HepG2 (cell line): ENCODE results near the gene RRAGA. TPM values are rescaled to one million over a fixed set of nuclear protein-coding genes. Genes with fewer than 3 reads are reported as not detected.

Source experiments
- ATAC-seq: fragments of 200-7000 bp; cut with Tn5 transposase; 3 replicates; pipeline ENCODE4 v1.9.1; 2020; ENCODE audit warnings: mild to moderate bottlenecking, moderate library complexity
- BruUV-seq: library from RNA; stranded (reverse); fragments of 400-500 nt; replicated peaks from 2 replicates; lab custom pipeline; 2021; lab: Mats Ljungman, UMichigan
- CTCF ChIA-PET: fragments of 300-600 bp; formaldehyde crosslinking; extraction: SDS; loops from one replicate; lab custom pipeline; 2021; ENCODE audit warnings: low total read pairs, inconsistent platforms, low intra/inter-chr PET ratio; lab: Yijun Ruan, JAX
- POLR2A ChIA-PET: fragments of 350-600 bp; sonication (Branson Sonifier 250); formaldehyde crosslinking; loops from one replicate; lab custom pipeline; 2020; ENCODE audit warnings: antibody characterized with exemption, inconsistent platforms; lab: Yijun Ruan, JAX
- DNase-seq: peaks from one replicate; pipeline ENCODE4 v3.0.0-alpha.2; 2015; ENCODE audit warnings: low spot score
- FAIRE-seq: peaks from 3 replicates; lab custom pipeline; 2011; peaks lifted over from hg19 to GRCh38; lab: Jason Lieb, UNC
- H2AFZ ChIP-seq: one replicate; pipeline ENCODE4 v1.6.1; 2011; ENCODE audit warnings: low read length, inconsistent platforms
- H3K27ac ChIP-seq: fragments of 300-600 bp; 3 replicates; pipeline ENCODE4 v1.8.0; 2011; ENCODE audit warnings: mixed run types, mild to moderate bottlenecking, mixed read lengths, low read length, inconsistent platforms; ENCODE audit not compliant: insufficient read depth; ENCODE audit errors: extremely low read length
- H3K27me3 ChIP-seq, 2 experiments: fragments of 200-600 bp in 1 of 2; 2 replicates in 1 of 2; 3 replicates in 1 of 2; pipeline versions ENCODE4 v1.6.0 to v1.8.0; 2011; ENCODE audit warnings: low read length in 2 of 2, mild to moderate bottlenecking in 2 of 2, moderate library complexity in 2 of 2, inconsistent platforms in 1 of 2; ENCODE audit not compliant: insufficient read depth in 2 of 2, control insufficient read depth in 1 of 2
- H3K36me3 ChIP-seq, 2 experiments: fragments of 200-600 bp in 1 of 2; replicated peaks in 1 of 2; 2 replicates in 1 of 2; 3 replicates in 1 of 2; pipeline versions ENCODE4 v1.5.1 to v1.8.0; 2011; ENCODE audit warnings: low read length in 2 of 2, inconsistent platforms in 1 of 2; ENCODE audit not compliant: insufficient read depth in 2 of 2, control insufficient read depth in 1 of 2
- H3K4me1 ChIP-seq: 2 replicates; pipeline ENCODE4 v1.5.1; 2012; ENCODE audit warnings: low read length, inconsistent platforms; ENCODE audit not compliant: insufficient read depth
- H3K4me2 ChIP-seq: 2 replicates; pipeline ENCODE4 v1.6.0; 2011; ENCODE audit warnings: low read depth, low read length, inconsistent platforms
- H3K4me3 ChIP-seq, 3 experiments: fragments of 200-600 bp in 1 of 3; sonication (generic), shearing (Covaris generic) in 1 of 3; replicated peaks in 1 of 3; 2 replicates each; pipeline ENCODE4 v1.5.1; 2011 to 2016; ENCODE audit warnings: low read length in 3 of 3, inconsistent platforms in 2 of 3, low read depth in 2 of 3, mild to moderate bottlenecking in 2 of 3, control low read depth in 1 of 3, mixed read lengths in 1 of 3; ENCODE audit not compliant: insufficient read depth in 1 of 3
- H3K79me2 ChIP-seq: one replicate; pipeline ENCODE4 v1.6.1; 2011; ENCODE audit warnings: low read length, inconsistent platforms; ENCODE audit not compliant: insufficient read depth
- H3K9ac ChIP-seq: 2 replicates; pipeline ENCODE4 v1.6.0; 2011; ENCODE audit warnings: mild to moderate bottlenecking, low read depth, low read length, inconsistent platforms; ENCODE audit not compliant: insufficient read depth
- H3K9me3 ChIP-seq: 2 replicates; pipeline ENCODE4 v1.5.1; 2012; ENCODE audit warnings: mild to moderate bottlenecking, low read length
- H4K20me1 ChIP-seq: 2 replicates; pipeline ENCODE4 v1.6.0; 2011; ENCODE audit warnings: inconsistent platforms, mild to moderate bottlenecking, low read length, moderate library complexity; ENCODE audit not compliant: insufficient read depth
- ARID3A ChIP-seq: IDR thresholded peaks from 2 replicates; pipeline ENCODE4 v1.6.1; 2012; ENCODE audit warnings: low read depth, low read length, improper control_type of control experiment
- EP300 ChIP-seq, 3 experiments: sonication (generic) in 1 of 3; formaldehyde crosslinking in 1 of 3; IDR thresholded peaks; 2 replicates each; pipeline versions ENCODE4 v1.5.1 to v1.6.1; 2011 to 2020; ENCODE audit warnings: low read depth in 2 of 3, low read length in 2 of 3, borderline replicate concordance in 1 of 3, improper control_type of control experiment in 1 of 3, mild to moderate bottlenecking in 1 of 3, missing genetic modification reagents in 1 of 3, moderate library complexity in 1 of 3
- ETS1 ChIP-seq: sonication (generic); formaldehyde crosslinking; IDR thresholded peaks from 2 replicates; pipeline ENCODE4 v1.4.0; 2020; ENCODE audit warnings: missing genetic modification reagents
- FOSL2 ChIP-seq: sonication (generic); formaldehyde crosslinking; IDR thresholded peaks from 2 replicates; pipeline ENCODE4 v1.4.0; 2020; ENCODE audit warnings: missing genetic modification reagents
- HNRNPK ChIP-seq: fragments of 200-400 bp; formaldehyde crosslinking; IDR thresholded peaks from 2 replicates; pipeline ENCODE4 v1.6.1; 2018; ENCODE audit warnings: low read length, low read depth, moderate library complexity, mild to moderate bottlenecking; ENCODE audit not compliant: poor library complexity, severe bottlenecking
- NR2F6 ChIP-seq, 2 experiments: IDR thresholded peaks; 2 replicates each; pipeline ENCODE4 v1.6.1; 2016; ENCODE audit warnings: antibody characterized with exemption in 1 of 2, mild to moderate bottlenecking in 1 of 2
- PCBP2 ChIP-seq: fragments of 200-400 bp; formaldehyde crosslinking; optimal IDR thresholded peaks from 2 replicates; pipeline ENCODE3; 2018; ENCODE audit warnings: low read length, low read depth; ENCODE audit not compliant: poor library complexity, severe bottlenecking
- RAD51 ChIP-seq: fragments of 450-650 bp; IDR thresholded peaks from 2 replicates; pipeline ENCODE4 v1.6.1; 2016; ENCODE audit warnings: borderline replicate concordance
- RARA ChIP-seq: IDR thresholded peaks from 2 replicates; pipeline ENCODE4 v1.6.1; 2016; ENCODE audit warnings: missing genetic modification reagents, missing compliant biosample characterization
- ZNF468 ChIP-seq: sonication (generic); formaldehyde crosslinking; IDR thresholded peaks from 2 replicates; pipeline ENCODE4 v1.8.0; 2022; ENCODE audit warnings: mild to moderate bottlenecking, moderate library complexity, missing genetic modification reagents
- ZNF609 ChIP-seq: sonication (generic); formaldehyde crosslinking; IDR thresholded peaks from 2 replicates; pipeline ENCODE4 v1.4.0; 2020; ENCODE audit warnings: mild to moderate bottlenecking, missing genetic modification reagents, borderline replicate concordance
- WGBS: methylation state at CpG from one replicate; pipeline ENCODE4 v1.1.6; 2017; ENCODE audit warnings: low lambda C conversion rate; 5-methylcytosine and 5-hydroxymethylcytosine counted together
- in situ Hi-C: cut with HindIII; loops from 2 replicates; pipeline ENCODE4 v1.10.0; 2017; ENCODE audit warnings: low pct_unique_long_range_greater_than_20kb; ENCODE audit not compliant: extremely low pct_ligation_motif_present
- intact Hi-C: fragments of 100-400 bp; cut with micrococcal nuclease; formaldehyde crosslinking; loops from one replicate; pipeline ENCODE4 v1.10.0; 2022; ENCODE audit not compliant: unreplicated experiment
- polyA plus RNA-seq, 8 experiments: library from polyadenylated mRNA; depleted of rRNA in 3 of 8; stranded (reverse) in 7 of 8; unstranded in 1 of 8; fragments of >200 nt; fragmentation: Illumina TruSeq in 4 of 8; extraction: Trizol in 4 of 8; gene quantifications; 2 replicates each; pipeline versions ENCODE4 v1.2.1 to v1.2.3, GENCODE V29; 2011 to 2016; ENCODE audit warnings: low read depth in 4 of 8, missing spikeins in 1 of 8, mixed read lengths in 1 of 8; ENCODE audit not compliant: insufficient read depth in 1 of 8
- total RNA-seq, 5 experiments: library from RNA; depleted of rRNA; stranded (reverse); fragments of >200 nt; fragmentation: Illumina TruSeq; extraction: Trizol; gene quantifications; 2 replicates each; pipeline ENCODE4 v1.2.3, GENCODE V29; 2016; ENCODE audit warnings: low read depth in 1 of 5

RRAGA gene
- total and polyA plus RNA-seq, 2 of the 13 experiments (the other 11 are each of a cell fraction or from before 2014, with no cell fraction given), result 37.5 to 118 TPM

- no peak for TF ChIP-seq HNRNPK
- TF ChIP-seq, all 625 proteins: peak for 6
Observed at GRCh38 chr9:19085295-19085694, 36.1 kb downstream of the RRAGA start (continued).

GRCh38 chr9:19087106-19088000, 38.1 kb downstream of the RRAGA start:
- no peak overlapping the region for H3K4me3 ChIP-seq
- ATAC-seq (peak; percentile 69), FAIRE-seq (no peak), DNase-seq (peak; percentile 53)
- 86% methylated on average over 6 of the region's 6 CpGs for whole genome bisulfite sequencing
- H3K9ac ChIP-seq, result no peak overlapping the region
- CTCF ChIA-PET, result no interaction called here
- TF ChIP-seq PCBP2 (no peak), NR2F6 (IDR thresholded peaks at IDR 0.05) (peak; percentile 40; the same call in 1 of the 2 replicates), NR2F6 (CRISPR knock-in tag; IDR thresholded peaks at IDR 0.05) (no peak), EP300 (IDR thresholded peaks at IDR 0.05; ENCODE audit: low read depth in 2 of 2, low read length in 2 of 2) (peak in 1 of 2 experiments; percentile 19; a peak in 1 of 4 replicates), EP300 (CRISPR knock-in tag; IDR thresholded peaks at IDR 0.05; ENCODE audit: borderline replicate concordance) (no peak), FOSL2 (peak; percentile 80), ZNF609 (no peak), ETS1 (CRISPR knock-in tag) (no peak), RARA (CRISPR knock-in tag) (0 out of 2 replicates have a peak, but pooled peaks have one; percentile 21), RAD51 (no peak), ZNF468 (CRISPR knock-in tag) (no peak), ARID3A (no peak)
- H2AFZ ChIP-seq, result no peak overlapping the region
- no peaks in the 10 kb centered on the region for H3K27me3 ChIP-seq
- no peaks in the 10 kb centered on the region for H4K20me1 ChIP-seq
- no peaks in the 10 kb centered on the region for H3K9me3 ChIP-seq
- no peak overlapping the region for H3K27ac ChIP-seq
- no peak overlapping the region for H3K4me2 ChIP-seq
- H3K79me2 ChIP-seq, result no peaks in the 10 kb centered on the region
- intact Hi-C loops (loop anchor here (5.0 kb wide), 1 partner anchor 370 kb away; no protein-coding TSS in a partner anchor), in situ Hi-C loops (loop anchor here (25.0 kb wide), 1 partner anchor 275 kb away; no protein-coding TSS in a partner anchor)
- POLR2A ChIA-PET, result interaction anchor here (1.0 to 1.1 kb wide), 2 partner anchors 27 to 87 kb away, joined by 3 to 4 read pairs; no protein-coding TSS in a partner anchor
- H3K4me1 ChIP-seq, result peaks cover 13% of the 10 kb centered on the region
- peaks cover 10 to 65% of the 10 kb centered on the region in 2 experiments; a peak in 4 of 5 replicates for H3K36me3 ChIP-seq
- no TSS peak for BruUV-seq
